Large intestine (tissue), 12 donors: Measurements from ENCODE around the gene RAD50. TPM values are rescaled to one million over a fixed set of nuclear protein-coding genes. Genes with fewer than 3 reads are reported as not detected.
"Not testable (repeated sequence)": the region's sequence is repeated elsewhere in the genome, so short reads cannot be mapped to it uniquely, and the experiment has no call there.

Experiments
- DNase-seq, 2 donors: peaks; one replicate each; pipeline versions ENCODE4 v3.0.0 to v3.0.0-alpha.2; 2013
- H3K27ac ChIP-seq: one replicate; pipeline ENCODE4 v1.5.1; 2013; ENCODE audit warnings: low read length
- H3K27me3 ChIP-seq: 2 replicates; pipeline ENCODE4 v1.6.1; 2013; ENCODE audit warnings: low read length; ENCODE audit not compliant: control insufficient read depth, insufficient read depth
- H3K36me3 ChIP-seq: 2 replicates; pipeline ENCODE4 v1.6.1; 2013; ENCODE audit warnings: low read length; ENCODE audit not compliant: control insufficient read depth, insufficient read depth
- H3K4me1 ChIP-seq: one replicate; pipeline ENCODE4 v1.6.1; 2013; ENCODE audit warnings: low read length; ENCODE audit not compliant: control insufficient read depth, insufficient read depth
- H3K4me3 ChIP-seq: one replicate; pipeline ENCODE4 v1.5.1; 2013; ENCODE audit warnings: low read length
- H3K9me3 ChIP-seq: one replicate; pipeline ENCODE4 v1.6.1; 2013; ENCODE audit warnings: mild to moderate bottlenecking, low read depth, low read length, moderate library complexity; ENCODE audit not compliant: control insufficient read depth
- WGBS: methylation state at CpG from one replicate; pipeline ENCODE4 v1.1.5; 2013; ENCODE audit warnings: low lambda C conversion rate; ENCODE audit not compliant: insufficient coverage; 5-methylcytosine and 5-hydroxymethylcytosine counted together
- long read RNA-seq, 11 donors: transcript quantifications; one replicate each; lab custom pipeline, GENCODE V29; 2026
- polyA plus RNA-seq: library from polyadenylated mRNA; unstranded; fragments of 120-200 nt; gene quantifications from one replicate; pipeline ENCODE4 v1.2.1, GENCODE V29; 2013

RAD50 gene
- 31.1 TPM for polyA plus RNA-seq
- long read RNA-seq, donor 1, full-length matches to known transcripts = 1 of 1 reads
- long read RNA-seq, donor 1, partial matches to known transcripts = 0 of 1 reads
- long read RNA-seq, donor 1, other reads (novel, unspliced or antisense) = 0 of 1 reads
- long read RNA-seq, donor 2, full-length matches to known transcripts = 1 of 11 reads
- long read RNA-seq, donor 2, partial matches to known transcripts = 10 of 11 reads
- long read RNA-seq, donor 2, other reads (novel, unspliced or antisense) = 0 of 11 reads
- long read RNA-seq, donor 3, partial matches to known transcripts = 26 of 26 reads
- long read RNA-seq, donor 3, other reads (novel, unspliced or antisense) = 0 of 26 reads
- long read RNA-seq, donor 4 = 0 reads
- long read RNA-seq, donor 5, full-length matches to known transcripts = 1 of 12 reads
- long read RNA-seq, donor 5, partial matches to known transcripts = 11 of 12 reads
- long read RNA-seq, donor 5, other reads (novel, unspliced or antisense) = 0 of 12 reads
- long read RNA-seq, donor 6, partial matches to known transcripts = 11 of 12 reads
- long read RNA-seq, donor 6, other reads (novel, unspliced or antisense) = 0 of 12 reads
- long read RNA-seq, donor 7 = 0 reads
- long read RNA-seq, donor 8, partial matches to known transcripts = 21 of 21 reads
- long read RNA-seq, donor 8, other reads (novel, unspliced or antisense) = 0 of 21 reads
- long read RNA-seq, donor 9, partial matches to known transcripts = 0 of 1 reads
- long read RNA-seq, donor 9, other reads (novel, unspliced or antisense) = 0 of 1 reads
- long read RNA-seq, donor 10, partial matches to known transcripts = 6 of 6 reads
- long read RNA-seq, donor 10, other reads (novel, unspliced or antisense) = 0 of 6 reads
- long read RNA-seq, donor 11, full-length matches to known transcripts = 1 of 10 reads
- long read RNA-seq, donor 11, partial matches to known transcripts = 9 of 10 reads
- long read RNA-seq, donor 11, other reads (novel, unspliced or antisense) = 0 of 10 reads

GRCh38 chr5:132556763-132557477, at the start of gene RAD50:
TSS of gene RAD50 (plus strand) at chr5:132556977. CDS start at chr5:132557325, 348 bp downstream.
- Histone ChIP-seq H3K4me1 (peaks cover 6% of the 10 kb centered on the region), H3K9me3 (peaks cover 2% of the 10 kb centered on the region), H3K27ac (peak within 1 kb of the TSS; percentile 92), H3K36me3 (peaks cover 15% of the 10 kb centered on the region), H3K4me3 (peak within 1 kb of the TSS; percentile 88), H3K27me3 (no peaks in the 10 kb centered on the region)
- whole genome bisulfite sequencing = 0% methylated on average over 3 of the region's 53 CpGs
- DNase-seq = peak; percentile 94 to 96

GRCh38 chr5:132510076-132510475, 46.7 kb upstream of the RAD50 start:
- H3K27ac ChIP-seq = no peak overlapping the region
- no peaks in the 10 kb centered on the region for H3K36me3 ChIP-seq
- peaks cover 8% of the 10 kb centered on the region for H3K4me1 ChIP-seq
- H3K9me3 ChIP-seq = no peaks in the 10 kb centered on the region
- no peak overlapping the region for H3K4me3 ChIP-seq
- no peak for DNase-seq
- H3K27me3 ChIP-seq = no peaks in the 10 kb centered on the region

GRCh38 chr5:132513618-132514336, 43.0 kb upstream of the RAD50 start:
- not testable (repeated sequence) for H3K27me3 ChIP-seq, H3K4me3 ChIP-seq, H3K36me3 ChIP-seq, DNase-seq, H3K9me3 ChIP-seq, H3K27ac ChIP-seq, H3K4me1 ChIP-seq
- whole genome bisulfite sequencing = no CpG with 5 or more reads among the region's 25 CpGs

GRCh38 chr5:132522067-132522466, 34.7 kb upstream of the RAD50 start:
- H3K27me3 ChIP-seq, DNase-seq, H3K9me3 ChIP-seq, H3K27ac ChIP-seq, H3K4me1 ChIP-seq, H3K36me3 ChIP-seq, H3K4me3 ChIP-seq: not testable (repeated sequence)
- WGBS = no CpG with 5 or more reads among the region's 1 CpG

- H3K36me3 ChIP-seq, H3K27me3 ChIP-seq, H3K27ac ChIP-seq, H3K4me1 ChIP-seq, DNase-seq, H3K9me3 ChIP-seq, H3K4me3 ChIP-seq: not testable (repeated sequence)
- WGBS = no CpG with 5 or more reads among the region's 5 CpGs
These were observed 31.9 kb upstream of the RAD50 start for GRCh38 chr5:132524877-132525276.

- no peak overlapping the region for H3K4me3 ChIP-seq
- no peaks in the 10 kb centered on the region for H3K36me3 ChIP-seq
- no peaks in the 10 kb centered on the region for H3K27me3 ChIP-seq
- no peak overlapping the region for H3K27ac ChIP-seq
- DNase-seq = no peak
- no peaks in the 10 kb centered on the region for H3K9me3 ChIP-seq
- H3K4me1 ChIP-seq = peaks cover 5% of the 10 kb centered on the region
These were observed 31.5 kb upstream of the RAD50 start for GRCh38 chr5:132525299-132525724.

- Histone ChIP-seq H3K27me3 (peaks cover under 1% of the 10 kb centered on the region), H3K27ac (no peak overlapping the region), H3K4me1 (peaks cover 5% of the 10 kb centered on the region), H3K9me3 (no peaks in the 10 kb centered on the region), H3K36me3 (no peaks in the 10 kb centered on the region), H3K4me3 (peak overlapping the region; percentile 25)
- DNase-seq = peak; percentile 23 to 63
- WGBS = no CpG with 5 or more reads among the region's 11 CpGs
These were observed 30.3 kb upstream of the RAD50 start for GRCh38 chr5:132526290-132526973.

GRCh38 chr5:132526974-132527564, 29.7 kb upstream of the RAD50 start:
- DNase-seq = no peak
- peaks cover 2% of the 10 kb centered on the region for H3K27me3 ChIP-seq
- no peak overlapping the region for H3K4me3 ChIP-seq
- no peak overlapping the region for H3K27ac ChIP-seq
- H3K9me3 ChIP-seq = no peaks in the 10 kb centered on the region
- H3K36me3 ChIP-seq = no peaks in the 10 kb centered on the region
- peaks cover 5% of the 10 kb centered on the region for H3K4me1 ChIP-seq
- no CpG with 5 or more reads among the region's 8 CpGs for WGBS

GRCh38 chr5:132528021-132528420, 28.8 kb upstream of the RAD50 start:
- Histone ChIP-seq H3K4me1 (peaks cover 5% of the 10 kb centered on the region), H3K27ac (no peak overlapping the region), H3K36me3 (no peaks in the 10 kb centered on the region), H3K4me3 (no peak overlapping the region), H3K9me3 (no peaks in the 10 kb centered on the region), H3K27me3 (peaks cover 2% of the 10 kb centered on the region)
- 86% methylated on average over 1 of the region's 2 CpGs for WGBS
- no peak for DNase-seq
